HepG2 (cell line): Measurements from ENCODE around the gene PPP2R5D. TPM values are rescaled to one million over a fixed set of nuclear protein-coding genes. Genes with fewer than 3 reads are reported as not detected.
A peak's percentile ranks its signal among the peaks of the same experiment; 100 is the strongest.

Source experiments
- BRCA1 ChIP-seq: sonication (generic); formaldehyde crosslinking; IDR thresholded peaks from 2 replicates; pipeline ENCODE4 v1.4.0; 2020; ENCODE audit warnings: missing genetic modification reagents
- DNMT1 ChIP-seq: sonication (generic); formaldehyde crosslinking; IDR thresholded peaks from 2 replicates; pipeline ENCODE4 v1.5.1; 2020; ENCODE audit warnings: mild to moderate bottlenecking, missing genetic modification reagents
- GLI4 ChIP-seq: sonication (generic); formaldehyde crosslinking; IDR thresholded peaks from 2 replicates; pipeline ENCODE4 v1.5.1; 2020; ENCODE audit warnings: missing genetic modification reagents, mild to moderate bottlenecking, moderate library complexity, borderline replicate concordance
- KLF16 ChIP-seq, 2 experiments: sonication (generic) in 1 of 2; formaldehyde crosslinking in 1 of 2; IDR thresholded peaks; 2 replicates each; pipeline versions ENCODE4 v1.6.1 to v1.8.0; 2016 to 2023; ENCODE audit warnings: missing genetic modification reagents in 2 of 2, missing compliant biosample characterization in 1 of 2
- NCOA1 ChIP-seq: sonication (generic); formaldehyde crosslinking; IDR thresholded peaks from 2 replicates; pipeline ENCODE4 v1.9.0; 2021; ENCODE audit warnings: missing genetic modification reagents
- RAD51 ChIP-seq: fragments of 450-650 bp; IDR thresholded peaks from 2 replicates; pipeline ENCODE4 v1.6.1; 2016; ENCODE audit warnings: borderline replicate concordance
- SAFB2 ChIP-seq: sonication (generic); formaldehyde crosslinking; IDR thresholded peaks from 2 replicates; pipeline ENCODE4 v1.5.1; 2020; ENCODE audit warnings: missing genetic modification reagents, low read depth, mild to moderate bottlenecking, borderline replicate concordance
- ZFX ChIP-seq: sonication (generic); formaldehyde crosslinking; IDR thresholded peaks from 2 replicates; pipeline ENCODE4 v1.4.0; 2020; ENCODE audit warnings: mild to moderate bottlenecking, low read depth, missing genetic modification reagents, moderate library complexity
- ZIK1 ChIP-seq: sonication (generic); formaldehyde crosslinking; IDR thresholded peaks from 2 replicates; pipeline ENCODE4 v1.5.0; 2020; ENCODE audit warnings: mild to moderate bottlenecking, low read depth, missing genetic modification reagents, borderline replicate concordance
- ZNF382 ChIP-seq: sonication (generic); formaldehyde crosslinking; IDR thresholded peaks from 2 replicates; pipeline ENCODE4 v1.5.0; 2020; ENCODE audit warnings: missing genetic modification reagents, mild to moderate bottlenecking, borderline replicate concordance
- polyA plus RNA-seq, 8 experiments: library from polyadenylated mRNA; depleted of rRNA in 3 of 8; stranded (reverse) in 7 of 8; unstranded in 1 of 8; fragments of >200 nt; fragmentation: Illumina TruSeq in 4 of 8; extraction: Trizol in 4 of 8; gene quantifications; 2 replicates each; pipeline versions ENCODE4 v1.2.1 to v1.2.3, GENCODE V29; 2011 to 2016; ENCODE audit warnings: low read depth in 4 of 8, missing spikeins in 1 of 8, mixed read lengths in 1 of 8; ENCODE audit not compliant: insufficient read depth in 1 of 8
- total RNA-seq, 5 experiments: library from RNA; depleted of rRNA; stranded (reverse); fragments of >200 nt; fragmentation: Illumina TruSeq; extraction: Trizol; gene quantifications; 2 replicates each; pipeline ENCODE4 v1.2.3, GENCODE V29; 2016; ENCODE audit warnings: low read depth in 1 of 5
- TF ChIP-seq, protein P1 (sequence below): IDR thresholded peaks from 2 replicates; pipeline ENCODE4 v1.6.1; 2016; ENCODE audit warnings: mild to moderate bottlenecking
- TF ChIP-seq, protein P2 (sequence below): sonication (generic); formaldehyde crosslinking; IDR thresholded peaks from 2 replicates; pipeline ENCODE4 v1.5.0; 2020; ENCODE audit warnings: missing genetic modification reagents, mild to moderate bottlenecking, borderline replicate concordance
- TF ChIP-seq, protein P3 (sequence below): sonication (generic); formaldehyde crosslinking; IDR thresholded peaks from 2 replicates; pipeline ENCODE4 v1.4.0; 2020; ENCODE audit warnings: missing genetic modification reagents
- TF ChIP-seq, protein P4 (sequence below): IDR thresholded peaks from 2 replicates; pipeline ENCODE4 v1.6.1; 2016; ENCODE audit warnings: mild to moderate bottlenecking, missing biosample characterization, missing genetic modification reagents
- TF ChIP-seq, protein P5 (sequence below): sonication (generic); formaldehyde crosslinking; IDR thresholded peaks from 2 replicates; pipeline ENCODE4 v1.8.0; 2022; ENCODE audit warnings: low read depth, missing genetic modification reagents
- TF ChIP-seq, protein P6 (sequence below): sonication (generic); formaldehyde crosslinking; IDR thresholded peaks from 2 replicates; pipeline ENCODE4 v1.8.1; 2023; ENCODE audit warnings: mild to moderate bottlenecking, moderate library complexity, missing genetic modification reagents

Gene PPP2R5D
- total and polyA plus RNA-seq, 2 of the 13 experiments (the other 11 are each of a cell fraction or from before 2014, with no cell fraction given) = 53.7 to 60.4 TPM

DNA sequence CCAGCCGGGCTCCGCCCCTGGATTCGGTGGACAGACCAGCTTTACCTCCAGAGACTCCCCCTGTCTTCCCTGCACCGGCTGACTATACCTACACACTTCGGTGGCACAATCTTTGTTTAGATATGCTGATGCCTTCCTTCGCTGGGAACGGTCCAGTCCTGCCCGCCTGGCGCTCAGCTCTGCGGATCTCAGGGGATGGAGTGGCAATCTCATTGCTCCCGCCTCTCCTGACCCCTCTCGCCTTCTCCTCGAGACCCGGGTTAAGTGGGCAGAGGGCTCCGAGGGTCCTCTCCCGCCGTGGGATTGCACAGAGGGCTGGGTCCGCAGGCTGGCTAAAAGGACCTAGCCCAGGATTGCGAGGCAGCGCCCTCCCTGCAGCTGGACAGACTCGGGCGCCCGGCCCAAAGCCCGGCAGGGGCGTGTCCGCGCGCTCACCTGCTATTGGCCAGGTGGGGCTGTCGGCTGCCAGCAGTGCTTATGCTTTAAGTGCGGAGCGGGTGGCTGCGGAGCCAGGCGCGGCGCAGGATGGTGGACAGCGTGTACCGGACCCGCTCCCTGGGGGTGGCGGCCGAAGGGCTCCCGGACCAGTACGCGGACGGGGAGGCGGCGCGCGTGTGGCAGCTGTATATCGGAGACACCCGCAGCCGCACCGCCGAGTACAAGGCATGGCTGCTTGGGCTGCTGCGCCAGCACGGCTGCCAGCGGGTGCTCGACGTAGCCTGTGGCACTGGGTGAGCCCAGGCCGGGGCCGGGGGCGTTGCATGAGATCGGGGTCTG lies 23.9 kb upstream of the PPP2R5D start, which contains the start of gene GNMT (continued):
- TF ChIP-seq NCOA1 (CRISPR knock-in tag) (peak; percentile 90), SAFB2 (CRISPR knock-in tag) (0 out of 2 replicates have a peak, but pooled peaks have one; percentile 38), DNMT1 (CRISPR knock-in tag) (peak; percentile 20; the same call in 1 of the 2 replicates), GLI4 (CRISPR knock-in tag) (0 out of 2 replicates have a peak, but pooled peaks have one; percentile 56), RAD51 (no peak), ZIK1 (CRISPR knock-in tag) (0 out of 2 replicates have a peak, but pooled peaks have one; percentile 60), ZNF382 (CRISPR knock-in tag) (no peak), KLF16 (CRISPR knock-in tag; IDR thresholded peaks at IDR 0.05) (no peak; a peak in 2 of 4 replicates), ZFX (CRISPR knock-in tag) (peak; percentile 51), BRCA1 (no peak)
- TF ChIP-seq, protein P1, sequence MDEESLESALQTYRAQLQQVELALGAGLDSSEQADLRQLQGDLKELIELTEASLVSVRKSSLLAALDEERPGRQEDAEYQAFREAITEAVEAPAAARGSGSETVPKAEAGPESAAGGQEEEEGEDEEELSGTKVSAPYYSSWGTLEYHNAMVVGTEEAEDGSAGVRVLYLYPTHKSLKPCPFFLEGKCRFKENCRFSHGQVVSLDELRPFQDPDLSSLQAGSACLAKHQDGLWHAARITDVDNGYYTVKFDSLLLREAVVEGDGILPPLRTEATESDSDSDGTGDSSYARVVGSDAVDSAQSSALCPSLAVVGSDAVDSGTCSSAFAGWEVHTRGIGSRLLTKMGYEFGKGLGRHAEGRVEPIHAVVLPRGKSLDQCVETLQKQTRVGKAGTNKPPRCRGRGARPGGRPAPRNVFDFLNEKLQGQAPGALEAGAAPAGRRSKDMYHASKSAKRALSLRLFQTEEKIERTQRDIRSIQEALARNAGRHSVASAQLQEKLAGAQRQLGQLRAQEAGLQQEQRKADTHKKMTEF (CRISPR knock-in tag) = peak; percentile 76
- TF ChIP-seq, protein P2, sequence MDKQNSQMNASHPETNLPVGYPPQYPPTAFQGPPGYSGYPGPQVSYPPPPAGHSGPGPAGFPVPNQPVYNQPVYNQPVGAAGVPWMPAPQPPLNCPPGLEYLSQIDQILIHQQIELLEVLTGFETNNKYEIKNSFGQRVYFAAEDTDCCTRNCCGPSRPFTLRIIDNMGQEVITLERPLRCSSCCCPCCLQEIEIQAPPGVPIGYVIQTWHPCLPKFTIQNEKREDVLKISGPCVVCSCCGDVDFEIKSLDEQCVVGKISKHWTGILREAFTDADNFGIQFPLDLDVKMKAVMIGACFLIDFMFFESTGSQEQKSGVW (CRISPR knock-in tag) = no peak
- TF ChIP-seq, protein P3, sequence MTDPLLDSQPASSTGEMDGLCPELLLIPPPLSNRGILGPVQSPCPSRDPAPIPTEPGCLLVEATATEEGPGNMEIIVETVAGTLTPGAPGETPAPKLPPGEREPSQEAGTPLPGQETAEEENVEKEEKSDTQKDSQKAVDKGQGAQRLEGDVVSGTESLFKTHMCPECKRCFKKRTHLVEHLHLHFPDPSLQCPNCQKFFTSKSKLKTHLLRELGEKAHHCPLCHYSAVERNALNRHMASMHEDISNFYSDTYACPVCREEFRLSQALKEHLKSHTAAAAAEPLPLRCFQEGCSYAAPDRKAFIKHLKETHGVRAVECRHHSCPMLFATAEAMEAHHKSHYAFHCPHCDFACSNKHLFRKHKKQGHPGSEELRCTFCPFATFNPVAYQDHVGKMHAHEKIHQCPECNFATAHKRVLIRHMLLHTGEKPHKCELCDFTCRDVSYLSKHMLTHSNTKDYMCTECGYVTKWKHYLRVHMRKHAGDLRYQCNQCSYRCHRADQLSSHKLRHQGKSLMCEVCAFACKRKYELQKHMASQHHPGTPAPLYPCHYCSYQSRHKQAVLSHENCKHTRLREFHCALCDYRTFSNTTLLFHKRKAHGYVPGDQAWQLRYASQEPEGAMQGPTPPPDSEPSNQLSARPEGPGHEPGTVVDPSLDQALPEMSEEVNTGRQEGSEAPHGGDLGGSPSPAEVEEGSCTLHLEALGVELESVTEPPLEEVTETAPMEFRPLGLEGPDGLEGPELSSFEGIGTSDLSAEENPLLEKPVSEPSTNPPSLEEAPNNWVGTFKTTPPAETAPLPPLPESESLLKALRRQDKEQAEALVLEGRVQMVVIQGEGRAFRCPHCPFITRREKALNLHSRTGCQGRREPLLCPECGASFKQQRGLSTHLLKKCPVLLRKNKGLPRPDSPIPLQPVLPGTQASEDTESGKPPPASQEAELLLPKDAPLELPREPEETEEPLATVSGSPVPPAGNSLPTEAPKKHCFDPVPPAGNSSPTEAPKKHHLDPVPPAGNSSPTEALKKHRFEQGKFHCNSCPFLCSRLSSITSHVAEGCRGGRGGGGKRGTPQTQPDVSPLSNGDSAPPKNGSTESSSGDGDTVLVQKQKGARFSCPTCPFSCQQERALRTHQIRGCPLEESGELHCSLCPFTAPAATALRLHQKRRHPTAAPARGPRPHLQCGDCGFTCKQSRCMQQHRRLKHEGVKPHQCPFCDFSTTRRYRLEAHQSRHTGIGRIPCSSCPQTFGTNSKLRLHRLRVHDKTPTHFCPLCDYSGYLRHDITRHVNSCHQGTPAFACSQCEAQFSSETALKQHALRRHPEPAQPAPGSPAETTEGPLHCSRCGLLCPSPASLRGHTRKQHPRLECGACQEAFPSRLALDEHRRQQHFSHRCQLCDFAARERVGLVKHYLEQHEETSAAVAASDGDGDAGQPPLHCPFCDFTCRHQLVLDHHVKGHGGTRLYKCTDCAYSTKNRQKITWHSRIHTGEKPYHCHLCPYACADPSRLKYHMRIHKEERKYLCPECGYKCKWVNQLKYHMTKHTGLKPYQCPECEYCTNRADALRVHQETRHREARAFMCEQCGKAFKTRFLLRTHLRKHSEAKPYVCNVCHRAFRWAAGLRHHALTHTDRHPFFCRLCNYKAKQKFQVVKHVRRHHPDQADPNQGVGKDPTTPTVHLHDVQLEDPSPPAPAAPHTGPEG = peak; percentile 54
- TF ChIP-seq, protein P4, sequence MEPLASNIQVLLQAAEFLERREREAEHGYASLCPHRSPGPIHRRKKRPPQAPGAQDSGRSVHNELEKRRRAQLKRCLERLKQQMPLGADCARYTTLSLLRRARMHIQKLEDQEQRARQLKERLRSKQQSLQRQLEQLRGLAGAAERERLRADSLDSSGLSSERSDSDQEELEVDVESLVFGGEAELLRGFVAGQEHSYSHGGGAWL (CRISPR knock-in tag) = peak; percentile 53; the same call in 1 of the 2 replicates
- TF ChIP-seq, protein P5, sequence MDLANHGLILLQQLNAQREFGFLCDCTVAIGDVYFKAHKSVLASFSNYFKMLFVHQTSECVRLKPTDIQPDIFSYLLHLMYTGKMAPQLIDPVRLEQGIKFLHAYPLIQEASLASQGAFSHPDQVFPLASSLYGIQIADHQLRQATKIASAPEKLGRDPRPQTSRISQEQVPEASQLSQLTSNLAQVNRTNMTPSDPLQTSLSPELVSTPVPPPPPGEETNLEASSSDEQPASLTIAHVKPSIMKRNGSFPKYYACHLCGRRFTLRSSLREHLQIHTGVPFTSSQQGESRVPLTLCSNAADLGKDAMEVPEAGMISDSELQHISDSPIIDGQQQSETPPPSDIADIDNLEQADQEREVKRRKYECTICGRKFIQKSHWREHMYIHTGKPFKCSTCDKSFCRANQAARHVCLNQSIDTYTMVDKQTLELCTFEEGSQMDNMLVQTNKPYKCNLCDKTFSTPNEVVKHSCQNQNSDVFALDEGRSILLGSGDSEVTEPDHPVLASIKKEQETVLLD (CRISPR knock-in tag) = 0 out of 2 replicates have a peak, but pooled peaks have one; percentile 59
- TF ChIP-seq, protein P6, sequence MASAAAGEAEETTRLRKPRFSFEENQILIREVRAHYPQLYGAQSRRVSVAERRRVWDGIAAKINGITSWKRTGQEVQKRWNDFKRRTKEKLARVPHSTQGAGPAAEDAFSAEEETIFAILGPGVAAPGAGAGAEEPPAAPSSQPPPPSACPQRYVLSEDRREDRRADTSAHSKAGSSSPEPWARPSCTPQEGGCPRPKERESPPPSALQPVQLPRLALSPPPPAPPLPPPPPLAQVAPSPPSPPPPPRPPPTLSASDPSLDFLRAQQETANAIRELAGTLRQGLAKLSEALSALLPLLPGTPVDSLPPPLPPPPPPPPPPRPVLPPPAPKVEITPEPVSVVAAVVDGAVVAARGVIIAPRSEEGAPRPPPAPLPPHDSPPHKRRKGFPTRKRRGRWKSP (CRISPR knock-in tag) = peak; percentile 79; the same call in 1 of the 2 replicates
